SK-N-MC (cell line): ENCODE data around the gene L3MBTL4.
"Not testable (repeated sequence)": the region's sequence is repeated elsewhere in the genome, so short reads cannot be mapped to it uniquely, and the experiment has no call there.

Experiments
- DNase-seq: peaks from one replicate; pipeline ENCODE4 v3.0.0-alpha.2; 2011; ENCODE audit warnings: low read depth, low spot score
- H3K27ac ChIP-seq: fragments of 200-600 bp; sonication (generic); 2 replicates; pipeline ENCODE4 v1.5.1; 2016; ENCODE audit warnings: mixed run types
- H3K36me3 ChIP-seq: fragments of 200-600 bp; sonication (generic); 2 replicates; pipeline ENCODE4 v1.6.1; 2017; ENCODE audit warnings: antibody characterized with exemption, low read length, mixed read lengths; ENCODE audit not compliant: insufficient read depth
- H3K4me3 ChIP-seq: fragments of 200-600 bp; sonication (generic); 2 replicates; pipeline ENCODE4 v1.5.1; 2016
- H3K9ac ChIP-seq: fragments of 200-600 bp; sonication (generic); 2 replicates; pipeline ENCODE4 v1.8.0; 2017; ENCODE audit warnings: mixed run types, mixed read lengths; ENCODE audit not compliant: insufficient read length
- H3K9me3 ChIP-seq: fragments of 200-600 bp; sonication (generic); 2 replicates; pipeline ENCODE4 v1.6.1; 2017; ENCODE audit warnings: low read depth, mild to moderate bottlenecking, antibody characterized with exemption, low read length, moderate library complexity, mixed read lengths
- EZH2 ChIP-seq: fragments of 200-600 bp; sonication (generic); IDR thresholded peaks from one replicate; pipeline ENCODE4 v1.6.1; 2017; ENCODE audit warnings: antibody characterized with exemption
- FOXP2 ChIP-seq: optimal IDR thresholded peaks from 2 replicates; pipeline ENCODE3; 2011; ENCODE audit warnings: mild to moderate bottlenecking, moderate library complexity; ENCODE audit not compliant: insufficient read depth; ENCODE audit errors: extremely low read length, control extremely low read depth
- POLR2AphosphoS5 ChIP-seq: IDR thresholded peaks from 2 replicates; pipeline ENCODE4 v1.6.1; 2012; ENCODE audit warnings: mild to moderate bottlenecking, low read depth, low read length, borderline replicate concordance

L3MBTL4 gene

DNA sequence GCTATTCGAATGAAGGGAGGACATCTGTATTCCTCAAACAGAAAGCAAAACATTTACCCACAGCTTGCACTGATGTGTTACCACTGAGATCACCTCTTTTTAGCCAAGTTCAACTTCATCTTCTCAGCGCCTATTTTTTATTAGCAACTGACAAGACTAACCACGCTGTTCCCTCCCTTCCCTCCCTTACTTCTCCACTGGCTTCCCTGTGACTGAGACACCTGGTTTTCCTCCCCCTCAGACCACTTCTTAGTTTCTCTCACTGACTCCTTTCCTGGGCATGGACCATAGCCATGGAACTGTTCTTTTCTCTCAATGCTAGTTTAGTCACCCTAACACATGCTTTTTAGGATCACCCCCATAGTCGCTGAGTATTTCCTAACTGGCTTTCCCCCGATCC is 3.3 kb downstream of the L3MBTL4 start:
- no peak overlapping the region for H3K4me3 ChIP-seq
- H3K9me3 ChIP-seq: no peaks in the 10 kb centered on the region
- no peak overlapping the region for H3K9ac ChIP-seq
- no peak for TF ChIP-seq EZH2
- no peak for TF ChIP-seq POLR2AphosphoS5
- TF ChIP-seq FOXP2: no peak
- H3K36me3 ChIP-seq: no peaks in the 10 kb centered on the region
- no peak overlapping the region for H3K27ac ChIP-seq
- DNase-seq: no peak

DNA sequence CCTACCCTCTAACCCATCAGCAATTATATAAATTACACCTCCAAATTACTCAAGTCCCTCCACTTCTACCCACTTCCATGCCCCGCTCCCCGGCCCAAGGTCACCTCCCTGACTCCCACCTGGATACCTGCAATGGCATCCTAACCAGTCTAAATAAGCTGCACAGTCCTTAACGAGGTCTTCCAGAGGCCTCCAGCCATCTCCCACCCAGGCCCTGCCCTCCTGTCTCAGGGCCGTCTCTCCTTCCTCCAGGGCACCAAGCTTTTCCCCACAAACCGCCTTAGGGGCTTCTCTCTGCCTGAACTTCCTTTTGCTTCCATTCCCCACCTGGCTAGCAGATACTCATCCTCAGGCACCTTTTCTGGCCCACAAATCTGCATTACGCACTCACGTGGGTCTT is 4.8 kb downstream of the L3MBTL4 start:
- no peak for DNase-seq
- Histone ChIP-seq H3K9me3 (no peaks in the 10 kb centered on the region), H3K4me3 (no peak overlapping the region), H3K9ac (no peak overlapping the region), H3K27ac (no peak overlapping the region), H3K36me3 (no peaks in the 10 kb centered on the region)
- no peak for TF ChIP-seq FOXP2
- TF ChIP-seq POLR2AphosphoS5: no peak
- no peak for TF ChIP-seq EZH2

DNA sequence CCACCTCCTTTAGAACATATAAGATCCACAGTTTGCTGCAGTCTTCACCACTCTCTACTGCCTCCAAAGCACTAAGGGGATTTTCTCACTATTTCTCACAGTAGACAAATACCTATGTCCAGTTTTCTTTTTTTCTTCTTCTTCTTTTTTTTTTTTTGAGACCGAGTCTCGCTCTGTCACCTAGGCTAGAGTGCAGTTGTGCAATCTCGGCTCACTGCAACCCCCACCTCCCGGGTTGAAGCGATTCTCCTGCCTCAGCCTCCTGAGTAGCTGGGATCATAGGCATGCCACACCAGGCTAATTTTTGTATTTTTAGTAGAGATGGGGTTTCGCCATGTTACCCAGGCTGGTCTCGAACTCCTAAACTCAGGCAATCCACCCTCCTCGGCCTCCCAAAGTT is 6.2 kb downstream of the L3MBTL4 start:
- H3K4me3 ChIP-seq, H3K27ac ChIP-seq, H3K36me3 ChIP-seq, H3K9ac ChIP-seq, DNase-seq, H3K9me3 ChIP-seq: not testable (repeated sequence)

DNA sequence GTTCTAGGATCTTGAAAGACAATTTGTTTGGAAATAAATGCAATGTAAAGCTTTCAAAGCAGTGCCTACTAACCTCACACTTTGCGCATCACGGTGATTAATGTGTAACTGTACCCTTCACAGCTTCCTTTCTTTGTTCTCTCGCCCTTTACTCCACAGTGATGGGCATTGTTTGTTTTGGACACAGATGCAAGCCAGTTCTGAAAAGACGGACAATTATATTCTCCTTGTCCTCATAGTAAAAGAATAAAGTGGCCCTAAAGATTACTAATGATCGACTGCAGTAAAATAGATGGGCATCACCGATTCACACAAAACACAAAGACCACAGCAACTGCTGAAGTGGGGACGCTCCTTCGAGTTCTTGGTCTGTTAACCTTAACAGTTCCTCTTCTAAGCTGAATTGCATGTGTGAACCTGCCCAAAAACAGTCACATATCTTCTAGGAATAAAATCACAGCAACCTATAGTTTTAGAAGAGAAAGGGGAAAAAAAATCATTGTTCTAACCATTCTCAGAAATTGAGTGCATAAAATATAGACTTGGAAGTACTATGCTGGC is 7.7 kb downstream of the L3MBTL4 start:
- Histone ChIP-seq H3K9ac (no peak overlapping the region), H3K4me3 (no peak overlapping the region), H3K9me3 (no peaks in the 10 kb centered on the region), H3K36me3 (no peaks in the 10 kb centered on the region), H3K27ac (no peak overlapping the region)
- DNase-seq: no peak
- no peak for TF ChIP-seq EZH2
- no peak for TF ChIP-seq POLR2AphosphoS5
- TF ChIP-seq FOXP2: no peak

DNA sequence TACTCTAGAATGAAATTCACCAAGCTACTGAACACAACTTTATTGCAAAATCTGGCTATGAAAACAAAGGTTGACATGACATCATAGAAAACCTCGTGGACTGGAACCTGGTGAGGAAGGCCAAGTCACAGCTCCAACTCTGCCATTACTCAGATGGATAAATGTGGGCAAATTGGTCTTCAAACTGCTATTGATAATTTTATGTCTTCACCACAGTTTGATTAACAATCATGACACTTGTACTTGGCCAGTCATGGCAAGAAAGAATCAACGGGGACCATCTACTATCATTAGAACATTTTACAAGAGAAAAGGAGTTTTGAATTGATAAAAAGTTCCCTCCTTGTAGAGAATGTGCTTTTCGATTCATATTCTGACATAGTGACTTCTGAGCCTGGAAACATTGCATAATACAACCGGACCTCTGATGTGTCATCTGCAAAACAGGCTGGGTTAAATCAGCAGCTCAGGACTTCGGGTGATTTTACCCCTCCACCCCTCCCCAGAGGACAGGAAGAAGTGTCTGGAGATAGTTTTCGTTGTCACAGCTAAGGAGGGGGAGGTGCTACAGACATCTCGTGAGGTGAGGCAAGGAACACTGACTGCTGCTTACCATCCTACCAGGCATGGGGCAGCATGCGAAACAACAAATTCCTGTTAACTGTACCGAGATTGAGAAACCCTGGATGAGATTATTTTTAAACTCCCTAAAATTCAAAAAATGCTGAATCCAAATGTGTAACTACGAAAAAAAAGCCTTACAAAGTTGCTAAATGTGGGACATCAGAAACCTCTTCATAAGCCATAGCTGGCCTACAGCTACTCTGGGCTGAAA is 8.4 kb downstream of the L3MBTL4 start:
- TF ChIP-seq EZH2: no peak
- TF ChIP-seq FOXP2: no peak
- TF ChIP-seq POLR2AphosphoS5: no peak
- Histone ChIP-seq H3K9ac (no peak overlapping the region), H3K9me3 (no peaks in the 10 kb centered on the region), H3K4me3 (no peak overlapping the region), H3K27ac (peak overlapping the region; percentile 67; the same call in 1 of the 2 replicates), H3K36me3 (no peaks in the 10 kb centered on the region)
- DNase-seq: no peak

DNA sequence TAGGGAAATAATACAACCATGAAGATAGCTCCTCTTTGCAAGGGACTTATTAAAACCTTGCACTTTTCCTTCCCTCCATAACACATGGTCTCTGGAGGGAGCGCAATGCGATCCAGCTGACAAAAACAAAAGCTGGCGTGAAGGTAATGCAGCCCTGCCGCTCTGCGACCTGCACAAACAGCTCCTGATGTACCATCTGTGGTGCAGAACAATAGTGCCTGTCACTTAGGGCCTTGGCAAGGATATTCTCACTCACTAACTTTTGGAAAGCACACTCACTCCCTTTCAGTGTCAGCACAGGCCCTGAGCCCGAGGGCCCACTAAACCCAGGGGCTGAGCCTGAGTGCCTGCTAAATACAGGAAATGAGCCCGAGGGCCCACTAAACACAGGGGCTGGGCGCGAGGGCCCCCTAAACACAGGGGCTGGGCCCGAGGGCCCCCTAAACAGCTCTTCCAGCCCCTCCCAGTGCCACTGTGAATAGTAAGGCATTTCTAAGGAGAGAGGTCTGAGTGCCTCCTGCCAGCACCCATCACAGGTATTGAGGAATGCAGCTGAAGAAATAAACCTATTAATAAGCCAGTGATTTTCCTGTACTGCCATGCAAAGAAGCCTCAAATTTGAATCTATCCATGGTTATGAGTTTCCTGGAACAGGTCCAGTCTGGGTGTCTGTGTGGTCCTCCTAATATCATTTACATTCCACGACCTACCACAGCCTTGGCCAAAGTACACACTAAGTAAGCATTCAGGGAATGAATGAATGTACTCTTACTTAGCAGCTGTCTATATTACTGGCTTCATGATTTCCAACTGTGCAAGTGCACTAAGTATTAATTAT is 9.3 kb downstream of the L3MBTL4 start:
- TF ChIP-seq POLR2AphosphoS5: no peak
- no peak for TF ChIP-seq EZH2
- TF ChIP-seq FOXP2: no peak
- H3K4me3 ChIP-seq: peak overlapping the region; percentile 39
- peak overlapping the region; percentile 67; the same call in 1 of the 2 replicates for H3K27ac ChIP-seq
- DNase-seq: no peak
- no peak overlapping the region for H3K9ac ChIP-seq
- H3K36me3 ChIP-seq: no peaks in the 10 kb centered on the region
- no peaks in the 10 kb centered on the region for H3K9me3 ChIP-seq

DNA sequence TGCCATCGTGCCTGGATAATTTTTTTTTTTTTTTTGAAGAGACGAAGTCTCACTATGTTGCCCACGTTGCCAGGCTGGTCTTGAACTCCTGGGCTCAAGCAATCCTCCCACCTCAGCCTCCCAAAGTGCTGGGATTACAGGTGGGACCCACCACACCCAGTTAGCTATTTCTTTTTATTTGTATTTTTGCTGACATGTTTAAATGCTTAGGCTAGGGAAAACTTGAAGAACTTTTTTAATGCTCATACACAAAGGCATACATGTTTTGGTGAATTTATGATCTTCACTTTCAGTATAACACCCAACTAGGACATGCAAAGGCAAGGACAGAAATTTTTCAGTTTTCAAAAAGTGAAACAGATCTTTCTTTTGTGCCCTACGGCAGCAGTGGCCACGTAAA is 9.9 kb downstream of the L3MBTL4 start:
- TF ChIP-seq POLR2AphosphoS5: no peak
- TF ChIP-seq EZH2: no peak
- Histone ChIP-seq H3K4me3 (peak overlapping the region; percentile 39), H3K36me3 (no peaks in the 10 kb centered on the region), H3K9ac (no peak overlapping the region), H3K9me3 (no peaks in the 10 kb centered on the region), H3K27ac (peak overlapping the region; percentile 67; the same call in 1 of the 2 replicates)
- no peak for DNase-seq

DNA sequence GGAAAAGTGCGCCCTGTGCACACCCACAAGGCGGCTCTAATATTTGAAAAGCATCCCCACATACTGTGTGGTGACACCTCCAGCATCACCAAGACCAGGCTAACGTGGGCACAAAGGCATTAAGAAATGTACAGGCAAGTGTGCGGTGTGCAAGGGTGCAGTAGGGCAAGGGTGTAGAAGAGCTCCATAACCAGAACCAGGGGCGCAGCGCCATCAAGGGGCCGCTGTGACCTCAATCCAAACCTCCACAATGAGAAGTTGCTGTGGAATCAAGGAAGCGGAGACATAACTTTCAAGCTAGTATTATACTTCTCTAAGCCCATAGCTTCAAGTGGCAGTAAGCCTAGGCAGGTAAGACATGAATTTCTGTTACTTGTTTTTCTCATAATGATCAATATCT is 13.0 kb downstream of the L3MBTL4 start:
- Histone ChIP-seq H3K9ac (no peak overlapping the region), H3K36me3 (no peaks in the 10 kb centered on the region), H3K4me3 (no peak overlapping the region), H3K27ac (no peak overlapping the region), H3K9me3 (no peaks in the 10 kb centered on the region)
- no peak for TF ChIP-seq FOXP2
- no peak for TF ChIP-seq POLR2AphosphoS5
- no peak for TF ChIP-seq EZH2
- DNase-seq: no peak
